HUES64 (cell line): ENCODE results near the gene WRAP73.

ENCODE experiments used
- H3K27ac ChIP-seq: 2 replicates; pipeline ENCODE4 v1.7.0; 2013; ENCODE audit warnings: low read depth, low read length, inconsistent platforms
- H3K27me3 ChIP-seq: 2 replicates; pipeline ENCODE4 v1.6.1; 2013; ENCODE audit warnings: mild to moderate bottlenecking, low read length; ENCODE audit not compliant: insufficient read depth
- H3K36me3 ChIP-seq: 2 replicates; pipeline ENCODE4 v1.6.1; 2013; ENCODE audit warnings: mild to moderate bottlenecking, low read length; ENCODE audit not compliant: insufficient read depth
- H3K4me1 ChIP-seq: 2 replicates; pipeline ENCODE4 v1.6.1; 2013; ENCODE audit warnings: mild to moderate bottlenecking, low read length, moderate library complexity; ENCODE audit not compliant: insufficient read depth
- H3K4me3 ChIP-seq: 2 replicates; pipeline ENCODE4 v1.5.1; 2013; ENCODE audit warnings: mild to moderate bottlenecking, low read length, moderate library complexity
- H3K9ac ChIP-seq: 2 replicates; pipeline ENCODE4 v1.6.1; 2013; ENCODE audit warnings: mild to moderate bottlenecking, low read depth, low read length
- H3K9me3 ChIP-seq: 2 replicates; pipeline ENCODE4 v1.6.1; 2013; ENCODE audit warnings: low read depth, low read length; ENCODE audit not compliant: insufficient read depth
- WGBS: fragments of 150-250, 120-280 bp; methylation state at CpG from one replicate; pipeline ENCODE4 v1.1.7; 2013; ENCODE audit warnings: missing lambda C conversion rate; 5-methylcytosine and 5-hydroxymethylcytosine counted together

Gene WRAP73

DNA sequence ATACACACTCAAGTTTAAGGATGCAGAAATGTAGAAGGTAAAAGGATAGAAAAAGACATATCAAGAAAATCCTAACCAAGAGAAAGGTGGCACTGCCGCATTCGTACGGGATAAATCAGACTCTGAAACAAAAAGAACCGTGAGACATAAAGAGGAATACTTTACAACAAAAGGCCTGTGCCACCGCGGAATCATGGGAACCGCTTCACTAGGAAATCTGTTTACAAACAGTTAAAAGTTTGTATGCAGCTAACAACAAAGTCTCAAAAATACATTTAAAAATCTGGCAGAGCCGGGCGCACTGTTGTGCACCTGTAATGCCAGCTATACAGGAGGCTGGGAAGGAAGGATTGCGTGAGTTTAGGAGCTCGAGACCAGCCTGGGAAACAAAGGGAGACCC, 8.1 kb downstream of the WRAP73 start:
- WGBS = 97% methylated on average over 10 of the region's 11 CpGs
- H3K4me3 ChIP-seq = no peak overlapping the region
- no peak overlapping the region for H3K27ac ChIP-seq
- no peaks in the 10 kb centered on the region for H3K9me3 ChIP-seq
- no peaks in the 10 kb centered on the region for H3K27me3 ChIP-seq
- H3K36me3 ChIP-seq = peaks cover 46% of the 10 kb centered on the region
- no peaks in the 10 kb centered on the region for H3K4me1 ChIP-seq
- no peak overlapping the region for H3K9ac ChIP-seq

DNA sequence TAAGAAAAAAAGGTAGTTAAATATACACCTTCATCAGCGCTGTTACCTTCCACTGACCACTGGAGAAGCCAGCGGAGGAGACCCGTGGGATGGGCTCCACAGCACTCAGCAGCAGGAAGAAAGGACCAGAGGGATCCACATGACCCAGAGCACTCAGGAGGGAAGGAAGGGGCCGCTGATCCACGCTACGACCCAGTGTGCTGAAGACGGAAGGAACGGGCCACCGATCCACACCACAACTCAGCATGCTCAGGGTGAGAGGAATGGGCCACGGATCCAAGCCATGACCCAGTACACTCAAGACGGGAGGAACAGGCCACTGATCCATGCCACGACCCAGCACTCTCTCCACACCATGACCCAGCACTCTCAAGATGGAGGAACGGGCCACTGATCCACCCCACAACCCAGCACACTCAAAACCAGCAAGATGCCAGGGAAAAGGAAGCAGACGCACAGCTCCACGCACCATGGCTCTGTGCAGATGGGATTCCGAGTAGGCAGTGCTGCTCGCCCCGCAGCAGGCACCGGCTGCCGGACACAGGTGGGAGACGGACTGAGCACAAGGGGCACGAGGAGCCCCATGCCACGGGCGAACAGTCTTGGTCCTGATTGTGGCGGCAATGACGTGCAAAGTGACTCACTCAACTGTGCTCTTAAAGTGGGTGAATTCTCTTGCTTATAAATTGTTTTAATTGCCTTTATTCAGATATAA, 8.7 kb downstream of the WRAP73 start:
- WGBS = 93% methylated on average over 26 of the region's 26 CpGs
- H3K36me3 ChIP-seq = peaks cover 46% of the 10 kb centered on the region

DNA sequence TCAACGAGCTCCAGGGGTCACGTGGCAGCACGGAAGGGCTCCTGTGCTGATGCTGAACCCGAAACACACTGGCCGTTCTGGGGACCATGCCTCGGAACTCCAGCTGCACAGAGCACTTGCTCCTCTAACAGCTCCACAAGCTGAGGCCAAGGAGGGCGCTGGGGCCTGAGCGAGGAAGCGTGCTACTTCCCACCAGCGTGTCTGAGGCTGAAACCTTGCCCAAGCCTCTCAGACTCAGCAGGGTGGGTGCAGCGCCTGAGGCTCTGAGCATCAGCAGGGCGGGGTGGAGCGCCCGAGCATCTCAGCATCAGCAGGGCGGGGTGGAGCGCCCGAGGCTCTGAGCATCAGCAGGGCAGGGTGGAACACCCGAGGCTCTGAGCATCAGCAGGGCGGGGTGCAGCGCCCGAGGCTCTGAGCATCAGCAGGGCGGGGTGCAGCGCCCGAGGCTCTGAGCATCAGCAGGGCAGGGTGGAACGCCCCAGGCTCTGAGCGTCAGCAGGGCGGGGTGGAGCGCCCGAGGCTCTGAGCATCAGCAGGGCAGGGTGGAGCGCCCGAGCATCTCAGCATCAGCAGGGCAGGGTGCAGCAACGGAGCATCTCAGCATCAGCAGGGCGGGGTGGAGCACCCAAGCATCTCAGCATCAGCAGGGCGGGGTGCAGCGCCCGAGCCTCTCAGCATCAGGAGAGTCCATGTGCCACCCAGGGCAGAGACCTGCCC, 9.6 kb downstream of the WRAP73 start:
- Histone ChIP-seq H3K4me1 (no peaks in the 10 kb centered on the region), H3K4me3 (no peak overlapping the region), H3K9ac (no peak overlapping the region), H3K36me3 (peaks cover 46% of the 10 kb centered on the region), H3K27ac (no peak overlapping the region), H3K9me3 (no peaks in the 10 kb centered on the region), H3K27me3 (no peaks in the 10 kb centered on the region)
- 92% methylated on average over 36 of the region's 36 CpGs for WGBS

More for the DNA sequence above, 8.7 kb downstream of the WRAP73 start:
- H3K9me3 ChIP-seq = no peaks in the 10 kb centered on the region
- no peaks in the 10 kb centered on the region for H3K4me1 ChIP-seq
- H3K27ac ChIP-seq = no peak overlapping the region
- H3K4me3 ChIP-seq = no peak overlapping the region
- no peaks in the 10 kb centered on the region for H3K27me3 ChIP-seq
- H3K9ac ChIP-seq = no peak overlapping the region

DNA sequence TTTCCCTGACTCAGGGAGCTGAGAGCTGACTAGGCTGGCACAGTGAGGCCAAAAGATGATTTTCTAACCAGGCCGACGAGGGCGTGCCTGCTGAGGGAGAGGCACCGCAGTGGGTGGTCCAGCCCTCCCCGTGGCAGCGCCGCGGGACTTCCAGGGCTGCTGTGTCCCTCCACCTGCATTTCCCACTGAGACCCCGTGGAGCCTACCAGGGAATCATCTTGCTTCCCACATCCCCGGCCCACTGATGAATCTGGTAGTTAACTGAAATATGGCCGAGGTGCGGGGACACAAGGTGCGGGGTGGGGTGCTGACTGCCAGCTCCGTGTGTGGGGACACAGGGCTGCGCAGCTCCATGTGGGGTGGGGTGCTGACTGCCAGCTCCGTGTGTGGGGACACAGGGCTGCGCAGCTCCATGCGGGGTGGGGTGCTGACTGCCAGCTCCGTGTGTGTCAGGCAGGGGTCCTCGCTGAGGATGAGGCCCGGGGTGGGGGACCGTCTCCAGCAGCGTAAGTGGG, 10.4 kb downstream of the WRAP73 start:
- 94% methylated on average over 23 of the region's 23 CpGs for WGBS
- Histone ChIP-seq H3K27ac (no peak overlapping the region), H3K36me3 (peaks cover 49% of the 10 kb centered on the region)

DNA sequence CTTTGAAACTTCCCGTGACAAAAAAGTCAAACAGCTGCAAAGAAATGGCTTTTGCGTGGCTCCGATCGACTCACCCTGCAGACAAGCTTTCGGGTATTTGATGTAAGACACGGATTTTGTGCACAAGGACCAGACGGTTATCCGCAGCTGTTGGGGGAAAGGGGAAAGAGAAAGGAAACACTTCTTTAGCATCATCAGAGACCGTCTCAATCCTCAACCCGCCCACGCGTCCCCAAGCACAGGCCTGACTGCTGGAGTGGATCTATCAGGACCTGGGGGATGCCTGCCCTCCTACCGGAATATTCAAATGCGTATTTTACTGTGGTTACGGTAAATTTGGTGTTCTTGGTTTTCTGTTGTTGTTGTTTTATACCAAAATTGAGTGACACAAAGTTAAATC, 11.2 kb downstream of the WRAP73 start:
- no peaks in the 10 kb centered on the region for H3K4me1 ChIP-seq
- H3K27ac ChIP-seq = no peak overlapping the region
- no peaks in the 10 kb centered on the region for H3K9me3 ChIP-seq
- H3K36me3 ChIP-seq = peaks cover 54% of the 10 kb centered on the region
- H3K9ac ChIP-seq = no peak overlapping the region
- no peak overlapping the region for H3K4me3 ChIP-seq
- no peaks in the 10 kb centered on the region for H3K27me3 ChIP-seq
- WGBS = 95% methylated on average over 14 of the region's 15 CpGs

More for the DNA sequence above, 10.4 kb downstream of the WRAP73 start:
- Histone ChIP-seq H3K27me3 (no peaks in the 10 kb centered on the region), H3K4me1 (no peaks in the 10 kb centered on the region), H3K4me3 (no peak overlapping the region), H3K9me3 (no peaks in the 10 kb centered on the region), H3K9ac (no peak overlapping the region)

DNA sequence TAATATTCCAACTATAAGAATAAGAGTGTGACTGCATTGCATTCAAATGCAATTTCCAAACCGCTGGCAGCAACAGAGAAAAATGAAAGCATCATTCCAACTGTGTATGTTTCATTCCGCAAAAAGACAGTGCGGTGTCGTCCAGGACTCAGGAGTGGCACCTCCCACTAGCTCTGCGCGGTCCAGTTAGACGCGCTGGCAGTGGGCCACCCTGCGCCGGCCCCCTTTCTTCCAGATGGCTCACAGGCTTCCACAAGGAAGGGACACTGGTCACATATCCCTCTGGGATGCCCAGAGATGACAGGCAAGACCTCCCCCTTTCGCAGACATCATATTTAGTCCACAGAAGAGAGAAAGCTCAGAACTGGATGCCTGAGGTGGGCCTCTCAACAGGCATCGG, 11.9 kb downstream of the WRAP73 start:
- no peaks in the 10 kb centered on the region for H3K4me1 ChIP-seq
- H3K36me3 ChIP-seq = peaks cover 59% of the 10 kb centered on the region
- no peaks in the 10 kb centered on the region for H3K9me3 ChIP-seq
- no peak overlapping the region for H3K27ac ChIP-seq
- WGBS = 93% methylated on average over 12 of the region's 12 CpGs
- H3K9ac ChIP-seq = no peak overlapping the region
- no peaks in the 10 kb centered on the region for H3K27me3 ChIP-seq
- no peak overlapping the region for H3K4me3 ChIP-seq

DNA sequence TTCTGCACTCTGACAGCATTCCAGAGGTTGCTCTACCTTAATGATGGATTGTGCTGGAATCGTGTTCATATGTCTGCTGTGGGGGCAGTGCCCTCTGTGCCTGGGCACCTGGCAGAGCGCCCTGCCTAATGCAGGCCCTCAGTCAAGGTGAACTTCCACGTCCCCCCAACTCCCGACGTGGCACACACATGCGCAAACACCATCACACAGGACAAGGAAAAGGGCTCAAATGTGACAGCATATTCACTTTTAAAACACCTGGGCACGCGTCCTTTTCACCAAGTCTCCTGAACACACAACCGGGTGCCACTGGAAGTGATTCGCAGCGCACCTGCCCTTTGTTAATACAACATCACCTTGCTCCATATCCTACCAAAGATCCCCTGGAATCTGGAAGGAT, 13.4 kb downstream of the WRAP73 start:
- Histone ChIP-seq H3K36me3 (peaks cover 64% of the 10 kb centered on the region), H3K9ac (no peak overlapping the region)
- 94% methylated on average over 11 of the region's 11 CpGs for WGBS

DNA sequence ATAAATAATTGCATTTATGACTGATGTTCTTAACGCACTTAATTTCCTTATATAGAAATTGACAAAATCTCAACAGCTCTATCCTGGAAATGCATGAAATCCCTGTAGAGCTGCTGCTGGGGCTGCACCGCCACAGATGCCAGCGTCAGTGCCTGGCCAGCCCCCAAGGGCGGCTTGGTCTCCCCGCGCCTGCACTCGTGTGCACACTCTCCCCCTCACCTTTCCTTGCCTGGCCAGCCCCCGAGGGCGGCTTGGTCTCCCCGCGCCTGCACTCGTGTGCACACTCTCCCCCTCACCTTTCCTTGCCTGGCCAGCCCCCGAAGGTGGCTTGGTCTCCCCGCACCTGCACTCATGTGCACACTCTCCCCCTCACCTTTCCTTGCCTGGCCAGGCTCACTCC, 13.8 kb downstream of the WRAP73 start:
- H3K9me3 ChIP-seq = no peaks in the 10 kb centered on the region
- 94% methylated on average over 14 of the region's 14 CpGs for WGBS
- H3K9ac ChIP-seq = no peak overlapping the region
- H3K4me3 ChIP-seq = no peak overlapping the region
- peaks cover 9% of the 10 kb centered on the region for H3K4me1 ChIP-seq
- H3K27ac ChIP-seq = no peak overlapping the region
- H3K36me3 ChIP-seq = peaks cover 67% of the 10 kb centered on the region
- no peaks in the 10 kb centered on the region for H3K27me3 ChIP-seq

More for the DNA sequence above, 13.4 kb downstream of the WRAP73 start:
- no peak overlapping the region for H3K4me3 ChIP-seq
- H3K9me3 ChIP-seq = no peaks in the 10 kb centered on the region
- H3K27me3 ChIP-seq = no peaks in the 10 kb centered on the region
- H3K4me1 ChIP-seq = peaks cover 9% of the 10 kb centered on the region
- H3K27ac ChIP-seq = no peak overlapping the region

DNA sequence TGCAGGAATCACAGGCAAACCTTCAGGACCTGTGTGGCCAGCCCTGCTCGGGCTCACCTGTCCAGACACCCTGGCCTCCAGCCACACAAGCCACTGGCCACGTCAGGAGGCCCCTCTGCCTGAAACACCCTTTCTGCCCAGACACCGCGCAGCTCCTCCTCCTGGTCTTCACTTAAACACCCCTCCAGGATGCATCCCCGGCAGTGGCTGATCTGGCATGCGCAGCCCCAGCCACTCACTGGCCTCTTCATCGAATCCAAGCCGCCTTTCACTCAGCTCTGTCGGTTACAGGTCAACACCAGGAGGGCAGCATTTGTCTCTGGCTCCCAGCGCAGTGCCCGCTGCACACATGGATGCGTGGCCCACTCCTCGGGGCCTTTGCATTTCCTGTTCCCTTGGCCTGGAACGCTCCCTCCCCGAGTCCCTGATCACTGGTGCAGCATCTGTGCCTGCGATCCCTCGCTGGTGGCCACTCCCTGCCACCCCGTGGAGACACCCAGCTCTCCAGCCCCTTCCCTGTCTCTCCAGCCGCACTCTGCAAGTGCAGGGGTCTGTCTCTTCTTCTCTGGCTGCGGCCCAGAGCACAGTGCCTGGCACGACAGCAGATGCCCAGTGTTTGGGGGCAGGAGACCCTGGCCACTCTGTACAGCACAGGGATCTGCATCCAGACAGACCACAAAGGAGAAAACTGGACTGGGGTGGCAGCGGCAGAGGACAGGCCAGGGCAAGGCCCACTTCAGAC, 15.7 kb downstream of the WRAP73 start:
- no peak overlapping the region for H3K4me3 ChIP-seq
- peaks cover 12% of the 10 kb centered on the region for H3K4me1 ChIP-seq
- no peaks in the 10 kb centered on the region for H3K9me3 ChIP-seq
- peaks cover 74% of the 10 kb centered on the region for H3K36me3 ChIP-seq
- H3K9ac ChIP-seq = no peak overlapping the region
- no peaks in the 10 kb centered on the region for H3K27me3 ChIP-seq
- no peak overlapping the region for H3K27ac ChIP-seq
- 94% methylated on average over 22 of the region's 22 CpGs for WGBS

DNA sequence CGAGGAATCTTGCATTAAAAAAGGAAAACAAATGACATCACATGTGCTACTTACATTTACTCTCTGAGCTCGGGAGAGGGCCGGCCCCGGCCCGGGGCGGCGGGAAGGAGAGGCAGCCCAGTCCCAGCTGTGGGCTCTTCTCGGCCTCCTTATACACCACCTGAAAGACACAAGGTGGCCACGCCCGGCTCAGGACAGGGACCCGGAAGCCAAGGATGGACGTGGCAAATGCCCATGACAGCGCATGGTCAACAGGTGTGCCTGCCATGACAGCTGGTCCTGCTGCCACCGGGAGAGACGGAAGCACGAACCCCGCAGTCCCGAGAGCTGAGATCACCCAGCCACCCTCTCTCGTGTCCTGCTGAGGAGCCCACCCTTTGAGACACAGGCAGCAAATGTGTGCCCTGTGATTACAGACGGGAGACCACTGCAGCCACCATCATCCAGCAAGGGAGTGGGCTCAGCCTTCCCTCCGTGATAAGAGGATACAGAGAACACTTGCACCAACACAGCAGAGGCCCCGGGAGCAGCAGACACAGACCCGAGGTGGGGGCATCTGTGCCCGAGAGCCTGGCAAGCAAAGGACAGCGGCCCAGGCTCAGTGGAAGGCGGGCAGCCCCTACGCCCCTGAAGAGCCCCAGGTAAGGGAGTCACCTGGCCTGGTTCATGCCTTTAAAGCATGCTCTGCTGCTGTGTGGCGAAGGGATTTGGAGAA, 16.4 kb downstream of the WRAP73 start:
- Histone ChIP-seq H3K9ac (no peak overlapping the region), H3K36me3 (peaks cover 78% of the 10 kb centered on the region), H3K4me1 (peaks cover 12% of the 10 kb centered on the region), H3K27ac (no peak overlapping the region), H3K4me3 (no peak overlapping the region), H3K9me3 (no peaks in the 10 kb centered on the region), H3K27me3 (no peaks in the 10 kb centered on the region)
- WGBS = 93% methylated on average over 28 of the region's 28 CpGs
